ENCODE results near the gene ASIP.
"Not testable (repeated sequence)": the region's sequence is repeated elsewhere in the genome, so short reads cannot be mapped to it uniquely, and the experiment has no call there.

ASIP gene

GRCh38 chr20:34290471-34290870, 49.2 kb downstream of the ASIP start:
- no peak for FAIRE-seq

- FAIRE-seq = no peak
These were observed 51.3 kb downstream of the ASIP start for GRCh38 chr20:34292496-34292895.

DNA sequence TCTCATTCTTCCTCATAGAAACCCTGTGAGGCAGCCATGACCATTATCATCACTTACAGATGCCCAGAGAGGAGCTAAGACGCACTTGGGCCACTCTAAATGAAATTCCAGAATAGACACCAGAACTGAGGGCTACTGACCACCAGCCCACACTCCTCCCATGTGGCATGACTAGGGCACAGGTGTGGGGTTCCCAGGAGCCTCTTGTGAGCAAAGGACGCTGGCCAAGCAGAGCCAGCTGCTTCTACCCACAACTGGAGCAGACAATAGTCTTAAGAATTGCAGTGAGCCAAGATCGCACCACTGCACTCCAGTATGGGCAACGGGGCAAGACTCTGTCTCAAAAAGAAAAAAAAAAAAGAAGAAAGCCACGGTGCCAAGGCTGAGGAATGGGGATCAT, 51.9 kb downstream of the ASIP start:
- no peak for FAIRE-seq

DNA sequence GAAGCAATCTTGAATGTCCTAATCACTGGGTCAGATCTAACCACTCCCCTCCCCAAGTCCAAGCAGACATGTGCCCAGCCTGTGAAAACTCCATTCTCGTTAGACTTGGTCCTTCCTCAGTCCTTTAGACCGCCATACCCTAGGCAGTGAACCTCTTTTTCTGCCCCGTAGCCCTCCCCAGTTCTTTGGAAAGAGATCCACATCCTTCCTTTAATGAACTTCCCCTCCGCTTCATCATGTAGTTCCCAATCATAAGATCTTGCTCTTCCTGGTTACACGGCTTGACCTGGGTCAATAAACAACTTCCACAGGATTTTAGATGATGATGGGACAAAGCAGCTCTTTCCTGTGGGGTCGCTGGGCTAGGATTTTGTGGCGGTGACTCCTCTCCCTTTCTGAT, 52.4 kb downstream of the ASIP start:
- FAIRE-seq = no peak

- FAIRE-seq = no peak
These were observed 53.3 kb downstream of the ASIP start for GRCh38 chr20:34294563-34294962.

DNA sequence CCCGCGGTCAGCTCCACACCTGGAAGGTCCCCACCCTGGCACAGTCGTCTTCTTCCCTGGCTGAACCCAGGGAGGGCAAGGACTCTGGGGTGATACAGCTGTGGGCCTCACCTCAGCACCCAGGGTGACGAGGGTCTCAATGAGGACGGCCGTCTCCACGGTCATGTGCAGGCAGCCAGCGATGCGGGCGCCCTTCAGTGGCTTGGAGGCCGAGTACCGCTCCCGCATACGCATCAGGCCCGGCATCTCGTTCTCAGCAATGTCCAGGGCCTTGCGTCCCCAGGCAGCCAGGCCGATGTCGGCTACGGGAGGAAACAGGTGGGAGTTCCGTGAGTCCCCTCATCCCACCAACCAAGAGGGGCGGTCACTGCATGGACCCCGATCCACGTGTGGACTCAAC, 54.1 kb downstream of the ASIP start:
- no peak for FAIRE-seq

DNA sequence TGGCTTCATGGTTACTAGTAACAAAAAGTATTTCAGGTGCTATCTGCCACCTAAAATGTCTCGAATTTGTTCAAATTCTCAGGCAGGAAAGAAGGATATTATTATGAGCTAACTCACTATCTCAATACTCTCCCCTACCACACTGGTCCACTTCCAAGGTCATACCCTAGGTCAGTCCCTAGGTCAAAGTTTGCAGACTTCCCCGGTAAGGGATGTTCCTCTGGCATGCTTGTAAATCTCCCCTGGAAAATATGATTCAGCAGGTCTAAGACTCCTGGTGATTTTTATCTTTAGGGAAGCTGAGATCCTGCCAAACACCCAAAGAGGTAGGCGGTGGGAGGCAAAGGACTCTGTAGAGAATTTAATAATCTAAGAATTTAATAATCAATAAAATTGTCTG, 55.2 kb downstream of the ASIP start:
- FAIRE-seq = no peak

- not testable (repeated sequence) for FAIRE-seq
These were observed 57.1 kb downstream of the ASIP start for GRCh38 chr20:34298294-34298784.

DNA sequence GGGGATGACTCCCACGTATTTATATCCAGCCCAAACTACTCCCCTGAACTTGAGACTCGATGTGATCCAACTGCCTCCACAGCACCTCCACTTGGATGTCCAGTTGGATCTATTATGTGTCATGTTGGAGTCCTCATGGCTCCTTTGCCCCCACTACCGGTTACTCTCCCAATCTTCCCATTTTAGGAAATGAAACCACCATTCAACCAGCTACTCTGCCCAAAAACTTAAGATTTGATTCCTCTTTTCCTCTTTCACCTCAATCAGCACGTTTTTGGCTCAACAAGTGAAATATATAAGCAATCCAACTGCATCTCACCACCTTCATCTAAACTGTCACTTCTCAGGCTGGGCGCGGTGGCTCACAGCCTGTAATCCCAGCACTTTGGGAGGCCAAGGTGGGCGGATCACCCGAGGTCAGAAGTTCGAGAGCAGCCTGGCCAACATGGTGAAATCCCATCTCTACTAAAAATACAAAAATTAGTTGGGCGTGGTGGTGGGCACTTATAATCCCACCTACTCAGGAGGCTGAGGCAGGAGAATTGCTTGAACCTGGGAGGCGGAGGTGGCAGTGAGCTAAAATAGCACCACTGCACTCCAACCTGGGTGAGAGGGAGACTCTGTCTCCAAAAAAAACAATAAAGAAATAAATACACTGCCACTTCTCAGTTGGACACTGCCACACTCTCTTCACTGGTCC, 58.5 kb downstream of the ASIP start:
- no peak for FAIRE-seq

- FAIRE-seq = no peak
These were observed 59.1 kb downstream of the ASIP start for GRCh38 chr20:34300256-34300806.

DNA sequence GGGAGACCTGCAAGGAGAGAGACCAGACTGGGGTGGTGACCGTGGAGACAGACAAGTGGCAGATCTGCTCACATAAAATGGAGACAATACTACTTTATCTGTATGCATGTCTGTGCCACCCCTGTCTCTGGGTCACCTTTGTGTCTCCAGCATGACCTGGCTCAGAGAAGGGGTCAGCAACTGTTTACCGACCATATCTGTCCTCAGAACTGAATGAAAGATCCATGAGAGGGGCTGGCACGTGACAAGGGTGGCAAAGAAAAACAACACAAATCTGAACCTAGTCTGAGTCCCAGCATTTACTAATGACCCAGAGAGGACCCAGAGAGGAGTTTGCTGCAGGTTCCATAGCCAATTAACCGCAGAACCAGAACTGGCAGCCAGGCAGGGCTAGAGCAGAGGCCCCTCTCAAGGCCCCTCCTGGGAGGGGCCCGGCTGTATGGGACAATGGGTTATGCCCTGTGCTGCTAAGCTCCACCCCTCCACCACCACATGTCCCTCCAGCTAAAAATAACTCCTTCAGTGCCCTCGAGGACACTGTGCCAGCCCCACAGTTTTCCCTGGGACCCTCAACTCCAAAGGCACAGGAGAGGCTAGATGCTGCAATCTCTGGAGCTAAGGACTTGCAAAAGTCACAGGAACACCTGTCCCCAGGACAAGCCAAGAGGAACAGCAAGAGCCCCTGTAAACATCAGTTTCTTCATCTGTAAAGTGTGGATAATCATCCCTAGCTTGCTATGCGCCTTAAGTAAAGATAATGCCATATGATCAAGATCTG, 59.8 kb downstream of the ASIP start:
- FAIRE-seq = no peak

DNA sequence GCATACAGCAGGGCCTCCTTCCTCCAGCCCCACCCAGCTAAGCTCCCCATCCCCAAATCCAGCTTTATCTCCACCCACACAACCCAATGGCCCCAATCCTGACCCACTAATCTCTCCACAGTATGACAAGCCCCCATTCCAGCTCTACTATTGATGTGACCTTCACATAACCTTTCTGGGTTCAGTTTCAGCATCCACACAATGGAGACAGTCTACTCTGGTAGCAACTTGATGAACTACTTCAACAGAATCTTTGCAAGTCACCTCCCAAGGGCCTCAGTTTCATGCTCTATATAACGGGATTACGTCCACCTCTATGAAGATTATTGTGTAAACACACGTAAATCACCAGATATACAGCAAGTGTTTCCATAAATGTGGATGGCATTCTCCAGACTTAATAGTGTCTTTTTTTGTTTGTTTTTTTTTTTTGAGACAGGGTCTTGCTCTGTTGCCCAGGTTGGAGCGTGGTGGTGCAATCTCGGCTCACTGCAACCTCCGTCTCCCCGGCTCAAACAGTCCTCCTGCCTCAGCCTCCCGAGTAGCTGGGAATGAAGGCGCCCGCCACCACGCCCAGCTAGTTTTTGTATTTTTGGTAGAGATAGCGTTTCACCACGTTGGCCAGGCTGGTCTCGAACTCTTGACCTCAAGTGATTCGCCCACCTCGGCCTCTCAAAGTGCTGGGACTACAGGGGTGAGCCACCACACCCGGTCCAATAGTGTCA, 60.5 kb downstream of the ASIP start:
- FAIRE-seq = no peak

- no peak for FAIRE-seq
These were observed 61.1 kb downstream of the ASIP start for GRCh38 chr20:34302312-34302722.

- FAIRE-seq = peak; percentile 66
These were observed 61.7 kb downstream of the ASIP start, which contains the start of gene AHCY for GRCh38 chr20:34302723-34303533. AHCY (minus strand) TSS chr20:34303355; CDS start chr20:34303270, 85 bp downstream.

DNA sequence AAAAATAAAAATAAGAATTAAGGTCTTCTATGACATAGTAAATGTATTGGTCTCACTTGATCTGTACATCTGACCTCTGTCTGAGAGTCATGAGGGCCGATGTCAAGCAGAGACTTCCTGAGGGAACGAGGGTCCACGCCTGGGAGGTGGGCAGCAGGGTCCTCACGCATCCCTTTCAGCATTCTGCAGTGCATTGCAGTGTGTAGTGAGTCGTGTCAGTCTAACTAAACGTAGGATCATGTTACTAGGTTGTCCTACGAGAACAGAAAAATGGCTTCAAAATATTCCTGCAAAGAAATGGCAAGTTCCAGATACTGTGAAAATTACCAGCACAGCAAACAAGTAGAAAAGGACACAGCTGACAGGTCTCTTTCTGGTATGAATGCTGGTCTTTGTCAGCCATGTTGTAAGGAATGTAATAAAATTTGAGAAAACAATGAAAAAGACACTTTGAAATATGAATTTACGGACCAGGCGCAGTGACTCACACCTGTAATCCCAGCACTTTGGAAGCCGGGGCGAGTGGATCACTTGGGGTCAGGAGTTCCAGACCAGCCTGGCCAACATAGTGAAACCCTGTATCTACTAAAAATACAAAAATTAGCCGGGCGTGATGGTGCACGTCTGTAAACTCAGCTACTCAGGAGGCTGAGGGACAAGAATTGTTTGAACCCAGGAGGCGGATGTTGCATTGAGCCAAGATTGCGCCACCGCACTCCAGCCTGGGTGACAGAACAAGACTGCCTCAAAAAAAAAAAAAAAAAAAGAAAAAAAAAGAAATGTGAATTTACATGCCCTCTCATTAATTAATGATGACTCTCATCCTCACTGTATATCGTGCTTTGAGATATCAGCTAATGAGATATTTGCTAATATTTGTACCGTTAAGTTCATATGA, 64.4 kb downstream of the ASIP start:
- FAIRE-seq = no peak

- FAIRE-seq = no peak
These were observed 68.5 kb downstream of the ASIP start for GRCh38 chr20:34309691-34310090.

DNA sequence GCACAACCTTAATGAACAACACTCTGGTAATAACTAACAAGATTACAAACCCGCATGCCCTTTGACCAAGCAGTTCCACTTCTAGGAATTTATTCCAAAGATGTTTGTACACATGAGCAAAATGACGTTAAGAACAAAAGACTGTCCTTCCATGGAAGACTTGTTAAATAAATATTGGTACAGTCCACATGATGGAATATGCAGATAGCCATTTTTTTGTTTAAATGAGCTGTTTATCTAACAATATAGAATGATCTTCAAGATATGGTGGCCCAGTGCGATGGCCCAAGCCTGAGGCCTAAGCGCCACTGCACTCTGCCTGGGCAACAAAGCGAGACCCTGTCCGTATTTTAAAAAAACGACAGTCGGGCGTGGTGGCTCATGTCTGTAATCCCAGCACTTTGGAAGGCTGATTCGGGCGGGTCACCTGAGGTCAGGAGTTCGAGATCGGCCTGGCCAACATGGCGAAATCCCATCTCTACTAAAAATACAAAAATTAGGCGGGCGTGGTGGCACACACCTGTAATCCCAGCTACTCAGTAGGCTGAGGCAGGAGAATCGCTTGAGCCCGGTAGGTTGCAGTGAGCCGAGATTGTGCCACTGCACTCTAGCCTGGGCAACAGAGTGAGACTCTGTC, 69.4 kb downstream of the ASIP start:
- no peak for FAIRE-seq

DNA sequence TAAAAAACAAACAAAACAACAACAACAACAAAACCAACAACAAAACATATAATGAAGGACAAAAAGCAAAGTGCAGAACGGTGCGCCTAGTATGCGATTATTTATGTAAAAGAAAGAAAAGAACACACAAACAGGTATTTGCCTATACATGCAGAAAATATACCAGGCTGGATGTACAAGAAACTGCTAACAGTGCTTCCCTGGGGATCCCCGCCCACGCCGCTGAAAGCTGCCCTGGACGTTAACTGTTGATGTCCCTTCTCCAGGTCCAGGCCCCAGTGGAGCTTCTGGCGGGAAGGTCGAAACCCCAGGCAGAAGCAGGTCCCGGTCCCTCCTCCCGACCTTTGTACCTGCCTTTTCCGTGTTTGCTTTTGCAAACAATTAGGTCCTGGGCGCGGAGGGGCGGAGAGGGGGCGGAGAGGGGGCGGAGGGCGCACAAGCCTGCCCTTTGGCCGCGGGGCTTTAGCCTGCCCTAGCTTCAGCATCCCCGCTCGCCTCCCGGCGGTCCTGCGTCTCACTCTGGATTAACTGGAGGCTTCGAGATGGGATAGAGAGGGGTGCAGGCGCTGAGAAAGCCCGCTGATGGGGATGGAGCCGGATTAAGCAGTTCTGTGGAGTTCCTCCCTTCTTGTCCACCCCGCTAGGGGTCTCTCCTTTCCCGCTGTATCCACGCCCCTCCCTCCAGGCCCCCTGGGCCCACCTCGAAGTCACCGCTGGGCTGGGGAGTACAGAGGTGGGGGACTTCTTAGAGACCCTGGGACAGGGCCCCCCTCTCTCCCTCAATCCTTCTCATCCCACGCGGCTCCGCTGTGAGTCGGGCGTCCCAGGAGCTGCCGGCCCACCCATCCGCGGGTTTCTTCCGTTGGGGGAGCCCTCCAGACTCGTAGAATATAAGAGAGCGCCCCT, 70.1 kb downstream of the ASIP start:
- FAIRE-seq = no peak

DNA sequence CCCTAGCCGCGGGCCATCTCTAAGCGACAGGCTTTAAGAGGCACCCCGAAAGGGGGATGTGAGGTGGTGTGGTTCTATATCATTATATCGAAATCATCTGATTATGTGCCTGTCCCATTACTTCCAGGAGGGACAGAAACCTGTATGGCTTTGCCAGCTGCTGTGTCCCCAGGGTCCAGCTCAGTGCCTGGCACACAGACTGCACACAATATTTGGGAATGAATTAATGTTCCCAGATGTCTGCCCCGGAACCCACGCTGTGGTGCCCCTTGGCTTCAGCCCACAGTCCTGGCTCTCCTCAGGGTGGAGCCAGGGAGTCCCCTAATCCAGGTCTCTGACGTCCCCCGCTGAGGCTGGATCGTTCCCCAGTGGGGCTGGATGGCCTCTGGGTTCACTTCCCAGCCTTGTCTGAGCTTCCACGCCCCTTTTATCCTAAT, 70.8 kb downstream of the ASIP start:
- FAIRE-seq = no peak
